B cell (primary cell): ENCODE results near the gene CRCP. TPM values are rescaled to one million over a fixed set of nuclear protein-coding genes. Genes with fewer than 3 reads are reported as not detected.

Source experiments
- ATAC-seq: fragments of 200-7000 bp; cut with Tn5 transposase; one replicate; pipeline ENCODE4 v1.10.0; 2021; ENCODE audit warnings: low read depth, mild to moderate bottlenecking, moderate number of reproducible peaks, moderate library complexity
- CTCF ChIA-PET: fragments of 350-600 bp; sonication (Branson Sonifier 250); formaldehyde crosslinking; loops from one replicate; lab custom pipeline; 2021; ENCODE audit warnings: antibody characterized with exemption, inconsistent platforms; lab: Charles Lee
- POLR2A ChIA-PET: fragments of 350-600 bp; sonication (Branson Sonifier 250); formaldehyde crosslinking; loops from one replicate; lab custom pipeline; 2021; ENCODE audit warnings: antibody characterized with exemption; lab: Charles Lee
- DNase-seq: peaks from one replicate; pipeline ENCODE4 v3.0.0; 2013
- H2AFZ ChIP-seq: 2 replicates; pipeline ENCODE4 v1.6.1; 2012; ENCODE audit warnings: mild to moderate bottlenecking, low read depth, low read length; ENCODE audit not compliant: insufficient read depth, poor library complexity, severe bottlenecking
- H3K27ac ChIP-seq, 2 donors: 1 replicate in 1 of 2; 2 replicates in 1 of 2; pipeline ENCODE4 v1.5.1; 2012 to 2013; ENCODE audit warnings: low read length in 2 of 2, mild to moderate bottlenecking in 2 of 2, moderate library complexity in 1 of 2
- H3K27me3 ChIP-seq, 4 experiments: fragments of 200-600 bp in 1 of 4; sonication (generic) in 1 of 4; replicated peaks in 1 of 4; 1 replicate in 2 of 4; 2 replicates in 2 of 4; pipeline versions ENCODE4 v1.6.1 to v1.7.0; 2013 to 2016; ENCODE audit warnings: low read length in 3 of 4, mild to moderate bottlenecking in 2 of 4, mixed read lengths in 1 of 4, moderate library complexity in 1 of 4; ENCODE audit not compliant: insufficient read depth in 4 of 4, control insufficient read depth in 3 of 4; ENCODE audit errors: control extremely low read depth in 1 of 4
- H3K36me3 ChIP-seq, 2 experiments: replicated peaks in 1 of 2; 1 replicate in 1 of 2; 2 replicates in 1 of 2; pipeline versions ENCODE4 v1.6.1 to v1.7.1; 2013; ENCODE audit warnings: low read length in 1 of 2; ENCODE audit not compliant: insufficient read depth in 2 of 2, control insufficient read depth in 1 of 2; ENCODE audit errors: control extremely low read depth in 1 of 2, extremely low read depth in 1 of 2
- H3K4me1 ChIP-seq, 2 donors: fragments of 200-600 bp in 1 of 2; sonication (generic) in 1 of 2; 1 replicate in 1 of 2; 2 replicates in 1 of 2; pipeline versions ENCODE4 v1.5.1 to v1.6.1; 2013 to 2017; ENCODE audit warnings: low read length in 2 of 2; ENCODE audit not compliant: control insufficient read depth in 2 of 2, insufficient read depth in 2 of 2
- H3K4me2 ChIP-seq: replicated peaks from 2 replicates; pipeline ENCODE3; 2012; ENCODE audit warnings: mild to moderate bottlenecking, low read depth, low read length; ENCODE audit not compliant: poor library complexity, severe bottlenecking
- H3K4me3 ChIP-seq, 5 experiments: fragments of 200-600 bp in 1 of 5; sonication (generic) in 1 of 5; 1 replicate in 3 of 5; 2 replicates in 2 of 5; pipeline versions ENCODE4 v1.5.1 to v1.7.0; 2011 to 2016; ENCODE audit warnings: low read length in 4 of 5, mild to moderate bottlenecking in 4 of 5, low read depth in 2 of 5, control low read depth in 1 of 5, moderate library complexity in 1 of 5; ENCODE audit not compliant: insufficient read depth in 1 of 5; ENCODE audit errors: control extremely low read depth in 1 of 5, extremely low read depth in 1 of 5
- H3K79me2 ChIP-seq: fragments of 200-600 bp; sonication (generic); one replicate; pipeline ENCODE4 v1.6.0; 2016; ENCODE audit warnings: low read length; ENCODE audit not compliant: control insufficient read depth, insufficient read depth
- H3K9ac ChIP-seq: fragments of 200-600 bp; sonication (generic); 2 replicates; pipeline ENCODE4 v1.6.1; 2017; ENCODE audit warnings: mild to moderate bottlenecking, low read length, moderate library complexity
- H3K9me3 ChIP-seq, 3 donors: one replicate each; pipeline versions ENCODE4 v1.6.1 to v1.7.1; 2013; ENCODE audit warnings: low read length in 2 of 3; ENCODE audit not compliant: control insufficient read depth in 2 of 3, insufficient read depth in 1 of 3; ENCODE audit errors: control extremely low read depth in 1 of 3
- H4K20me1 ChIP-seq: 2 replicates; pipeline ENCODE4 v1.6.0; 2012; ENCODE audit warnings: mild to moderate bottlenecking, low read length; ENCODE audit not compliant: insufficient read depth, control insufficient read depth, poor library complexity, severe bottlenecking
- H3K27ac Mint-ChIP-seq: one replicate; pipeline ENCODE4 v1.8.0; 2021; ENCODE audit warnings: mixed read lengths
- H3K27me3 Mint-ChIP-seq: one replicate; pipeline ENCODE4 v1.8.0; 2021; ENCODE audit warnings: mixed read lengths
- H3K4me1 Mint-ChIP-seq: one replicate; pipeline ENCODE4 v1.8.0; 2021; ENCODE audit warnings: mixed read lengths
- H3K4me3 Mint-ChIP-seq: one replicate; pipeline ENCODE4 v1.8.0; 2021; ENCODE audit warnings: mixed read lengths
- H3K9me3 Mint-ChIP-seq: one replicate; pipeline ENCODE4 v1.8.0; 2022; ENCODE audit warnings: mixed read lengths; ENCODE audit not compliant: insufficient read depth
- EZH2 ChIP-seq: IDR thresholded peaks from 2 replicates; pipeline ENCODE4 v1.6.1; 2012; ENCODE audit warnings: borderline replicate concordance, low read depth, mild to moderate bottlenecking, moderate library complexity, low read length; ENCODE audit not compliant: insufficient read depth, poor library complexity, severe bottlenecking
- WGBS: methylation state at CpG from one replicate; pipeline ENCODE4 v1.1.5; 2013; ENCODE audit warnings: missing lambda C conversion rate; ENCODE audit not compliant: insufficient coverage; 5-methylcytosine and 5-hydroxymethylcytosine counted together
- intact Hi-C: fragments of 100-400 bp; cut with micrococcal nuclease; formaldehyde crosslinking; loops from one replicate; pipeline ENCODE4 v1.10.0; 2022
- polyA plus RNA-seq: library from polyadenylated mRNA; depleted of rRNA; stranded (reverse); fragments of >200 nt; gene quantifications from 2 replicates; pipeline ENCODE4 v1.2.3, GENCODE V29; 2012
- total RNA-seq, 2 donors: library from RNA; stranded (reverse); fragments of 120-200 nt in 1 of 2; gene quantifications; 1 replicate in 1 of 2; 2 replicates in 1 of 2; pipeline versions ENCODE4 v1.2.3 to v1.2.4, GENCODE V29; 2013 to 2022
- TF ChIP-seq, protein P1 (sequence below): fragments of 200-600 bp; IDR thresholded peaks from one replicate; pipeline ENCODE4 v1.8.0; 2022; ENCODE audit warnings: antibody characterized with exemption, mild to moderate bottlenecking

CRCP gene
- total and polyA plus RNA-seq, 2 donors (not counting 1 experiment from before 2014, with no cell fraction given): 20.8 to 39.6 TPM

DNA sequence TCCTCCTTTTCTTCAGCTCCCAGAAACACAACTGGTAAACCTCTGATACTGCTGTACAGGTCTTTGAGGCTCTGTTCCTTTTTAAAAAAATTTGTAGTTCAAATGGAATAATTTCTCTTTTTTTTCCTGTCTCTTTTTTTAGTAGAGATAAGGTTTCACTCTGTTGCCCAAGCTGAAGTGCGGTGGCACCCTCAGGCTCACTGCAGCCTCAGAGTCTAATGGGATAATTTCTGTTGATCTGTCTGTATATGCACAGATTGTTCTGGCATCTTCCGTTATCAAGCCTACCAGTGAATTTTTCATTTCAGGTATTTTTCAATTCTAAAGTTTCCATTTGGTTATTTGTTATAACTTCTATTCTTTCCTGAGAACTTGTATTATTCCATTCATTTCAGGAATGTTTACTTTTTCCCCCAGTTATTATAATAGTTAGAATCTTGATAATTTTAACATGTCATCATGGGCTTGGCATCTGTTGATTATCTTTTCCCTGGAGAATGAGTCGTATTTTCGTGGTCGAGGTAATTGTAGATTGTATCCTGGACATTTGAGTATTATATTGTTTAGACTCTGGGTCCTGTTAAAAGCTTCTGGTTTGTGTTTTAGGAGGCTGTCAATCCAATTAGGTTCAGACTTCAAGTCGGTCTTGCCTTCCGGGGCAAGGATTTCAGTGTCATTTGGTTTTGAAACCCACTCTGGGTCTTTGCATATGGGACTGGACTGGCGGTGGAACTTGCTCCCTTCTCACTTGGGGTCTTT, 24.5 kb downstream of the CRCP start:
- CTCF ChIA-PET: interaction anchor here (0.9 kb wide), 1 partner anchor 9 kb away, joined by 3 read pairs; no protein-coding TSS in a partner anchor
- no peak overlapping the region for H3K27ac Mint-ChIP-seq
- no peak overlapping the region for H3K4me2 ChIP-seq

DNA sequence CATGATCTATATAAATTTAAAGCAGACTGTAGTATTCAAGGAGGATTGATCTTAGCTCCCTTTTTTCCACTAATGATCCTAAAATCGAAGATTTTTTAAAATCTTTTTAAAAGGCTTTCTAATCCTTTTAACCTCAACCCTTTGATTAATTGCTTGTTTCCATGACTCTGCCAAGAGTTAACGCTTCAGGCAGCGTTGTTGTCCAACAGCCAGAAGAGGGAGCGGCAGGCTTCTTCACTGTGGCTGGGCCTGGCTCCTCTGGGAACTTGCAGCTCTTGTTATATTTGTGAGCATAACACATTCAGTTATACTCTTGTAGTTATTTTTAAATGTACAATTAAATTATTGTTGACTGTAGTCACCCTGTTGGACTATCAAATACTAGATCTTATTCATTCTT, 26.3 kb downstream of the CRCP start:
- Histone ChIP-seq H4K20me1 (peaks cover 45% of the 10 kb centered on the region), H3K9ac (no peak overlapping the region), H3K27ac (no peak overlapping the region), H3K36me3 (peaks cover 12 to 69% of the 10 kb centered on the region in 2 experiments), H3K9me3 (no peaks in the 10 kb centered on the region), H3K4me1 (no peaks in the 10 kb centered on the region), H2AFZ (no peak overlapping the region), H3K79me2 (peaks cover 48% of the 10 kb centered on the region), H3K4me2 (no peak overlapping the region), H3K27me3 (no peaks in the 10 kb centered on the region), H3K4me3 (no peak overlapping the region)
- TF ChIP-seq, protein P1, sequence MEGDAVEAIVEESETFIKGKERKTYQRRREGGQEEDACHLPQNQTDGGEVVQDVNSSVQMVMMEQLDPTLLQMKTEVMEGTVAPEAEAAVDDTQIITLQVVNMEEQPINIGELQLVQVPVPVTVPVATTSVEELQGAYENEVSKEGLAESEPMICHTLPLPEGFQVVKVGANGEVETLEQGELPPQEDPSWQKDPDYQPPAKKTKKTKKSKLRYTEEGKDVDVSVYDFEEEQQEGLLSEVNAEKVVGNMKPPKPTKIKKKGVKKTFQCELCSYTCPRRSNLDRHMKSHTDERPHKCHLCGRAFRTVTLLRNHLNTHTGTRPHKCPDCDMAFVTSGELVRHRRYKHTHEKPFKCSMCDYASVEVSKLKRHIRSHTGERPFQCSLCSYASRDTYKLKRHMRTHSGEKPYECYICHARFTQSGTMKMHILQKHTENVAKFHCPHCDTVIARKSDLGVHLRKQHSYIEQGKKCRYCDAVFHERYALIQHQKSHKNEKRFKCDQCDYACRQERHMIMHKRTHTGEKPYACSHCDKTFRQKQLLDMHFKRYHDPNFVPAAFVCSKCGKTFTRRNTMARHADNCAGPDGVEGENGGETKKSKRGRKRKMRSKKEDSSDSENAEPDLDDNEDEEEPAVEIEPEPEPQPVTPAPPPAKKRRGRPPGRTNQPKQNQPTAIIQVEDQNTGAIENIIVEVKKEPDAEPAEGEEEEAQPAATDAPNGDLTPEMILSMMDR: no peak
- no peak for TF ChIP-seq EZH2
- WGBS: 71% methylated on average over 1 of the region's 4 CpGs
- Mint-ChIP-seq H3K9me3 (no peaks in the 10 kb centered on the region), H3K4me3 (no peak overlapping the region), H3K4me1 (no peaks in the 10 kb centered on the region), H3K27me3 (no peaks in the 10 kb centered on the region), H3K27ac (no peak overlapping the region)
- intact Hi-C loops: no loop called here
- no peak for ATAC-seq
- ChIA-PET CTCF (no interaction called here), POLR2A (no interaction called here)
- DNase-seq: no peak

More for the DNA sequence above, 24.5 kb downstream of the CRCP start:
- no peak for TF ChIP-seq EZH2
- TF ChIP-seq, protein P1: no peak
- POLR2A ChIA-PET: no interaction called here
- peaks cover 36% of the 10 kb centered on the region for H4K20me1 ChIP-seq
- peaks cover 35% of the 10 kb centered on the region for H3K79me2 ChIP-seq
- intact Hi-C loops: no loop called here
- H3K36me3 ChIP-seq: peaks cover 7 to 64% of the 10 kb centered on the region in 2 experiments
- H3K9me3 ChIP-seq: no peaks in the 10 kb centered on the region
- Mint-ChIP-seq H3K4me1 (no peaks in the 10 kb centered on the region), H3K4me3 (no peak overlapping the region), H3K9me3 (no peaks in the 10 kb centered on the region), H3K27me3 (no peaks in the 10 kb centered on the region)
- no peak for ATAC-seq
- no peak overlapping the region for H3K9ac ChIP-seq
- no peak overlapping the region for H2AFZ ChIP-seq
- no peak for DNase-seq
- no peak overlapping the region for H3K27ac ChIP-seq
- 94% methylated on average over 6 of the region's 8 CpGs for WGBS
- H3K4me1 ChIP-seq: no peaks in the 10 kb centered on the region
- no peak overlapping the region for H3K4me3 ChIP-seq
- no peaks in the 10 kb centered on the region for H3K27me3 ChIP-seq
